Measurements from ENCODE around the gene CLDN19. TPM values are rescaled to one million over a fixed set of nuclear protein-coding genes. Genes with fewer than 3 reads are reported as not detected.

CLDN19 gene
- total RNA-seq, 4 donors from 2014 or later: 0.28 TPM; not detected in 3

DNA sequence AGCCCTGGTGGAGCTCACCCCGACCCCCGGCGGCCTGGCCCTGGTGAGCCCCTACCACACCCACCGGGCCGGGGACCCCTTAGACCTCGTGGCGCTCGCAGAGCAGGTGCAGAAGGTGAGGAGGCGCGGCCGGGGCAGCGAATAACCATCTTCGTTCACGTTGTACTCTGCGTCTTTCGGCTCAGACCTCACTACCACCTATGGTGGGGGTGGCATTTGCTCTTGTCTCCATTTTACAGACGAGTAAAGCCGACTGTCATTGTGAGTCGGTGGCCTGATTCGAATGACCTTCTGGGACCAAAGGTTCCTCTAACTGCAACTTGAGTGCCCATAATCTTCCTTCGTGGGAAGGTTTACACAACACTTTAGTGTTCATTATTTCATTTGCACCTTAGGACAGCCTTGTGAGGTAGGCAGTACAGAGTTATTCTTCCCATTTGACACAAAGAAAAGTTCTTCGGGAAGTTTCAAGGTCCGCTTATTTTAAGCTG, 27.5 kb upstream of the CLDN19 start:
- H3K27me3 ChIP-seq: no peaks in the 10 kb centered on the region
- peaks cover 6 to 13% of the 10 kb centered on the region in 2 donors for H3K4me1 ChIP-seq
- H3K36me3 ChIP-seq: no peaks in the 10 kb centered on the region
- no peak for DNase-seq
- intact Hi-C loops (cut with DNase I; ENCODE audit: low total_unique reads): no loop called here
- peak overlapping the region; percentile 75 to 95 for H3K4me3 ChIP-seq
- no peaks in the 10 kb centered on the region for H3K9me3 ChIP-seq
- peak overlapping the region; percentile 69 to 86 for H3K27ac ChIP-seq
- TF ChIP-seq POLR2A (IDR thresholded peaks at IDR 0.05): no peak
- TF ChIP-seq, protein P1, sequence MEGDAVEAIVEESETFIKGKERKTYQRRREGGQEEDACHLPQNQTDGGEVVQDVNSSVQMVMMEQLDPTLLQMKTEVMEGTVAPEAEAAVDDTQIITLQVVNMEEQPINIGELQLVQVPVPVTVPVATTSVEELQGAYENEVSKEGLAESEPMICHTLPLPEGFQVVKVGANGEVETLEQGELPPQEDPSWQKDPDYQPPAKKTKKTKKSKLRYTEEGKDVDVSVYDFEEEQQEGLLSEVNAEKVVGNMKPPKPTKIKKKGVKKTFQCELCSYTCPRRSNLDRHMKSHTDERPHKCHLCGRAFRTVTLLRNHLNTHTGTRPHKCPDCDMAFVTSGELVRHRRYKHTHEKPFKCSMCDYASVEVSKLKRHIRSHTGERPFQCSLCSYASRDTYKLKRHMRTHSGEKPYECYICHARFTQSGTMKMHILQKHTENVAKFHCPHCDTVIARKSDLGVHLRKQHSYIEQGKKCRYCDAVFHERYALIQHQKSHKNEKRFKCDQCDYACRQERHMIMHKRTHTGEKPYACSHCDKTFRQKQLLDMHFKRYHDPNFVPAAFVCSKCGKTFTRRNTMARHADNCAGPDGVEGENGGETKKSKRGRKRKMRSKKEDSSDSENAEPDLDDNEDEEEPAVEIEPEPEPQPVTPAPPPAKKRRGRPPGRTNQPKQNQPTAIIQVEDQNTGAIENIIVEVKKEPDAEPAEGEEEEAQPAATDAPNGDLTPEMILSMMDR (IDR thresholded peaks at IDR 0.05): no peak

DNA sequence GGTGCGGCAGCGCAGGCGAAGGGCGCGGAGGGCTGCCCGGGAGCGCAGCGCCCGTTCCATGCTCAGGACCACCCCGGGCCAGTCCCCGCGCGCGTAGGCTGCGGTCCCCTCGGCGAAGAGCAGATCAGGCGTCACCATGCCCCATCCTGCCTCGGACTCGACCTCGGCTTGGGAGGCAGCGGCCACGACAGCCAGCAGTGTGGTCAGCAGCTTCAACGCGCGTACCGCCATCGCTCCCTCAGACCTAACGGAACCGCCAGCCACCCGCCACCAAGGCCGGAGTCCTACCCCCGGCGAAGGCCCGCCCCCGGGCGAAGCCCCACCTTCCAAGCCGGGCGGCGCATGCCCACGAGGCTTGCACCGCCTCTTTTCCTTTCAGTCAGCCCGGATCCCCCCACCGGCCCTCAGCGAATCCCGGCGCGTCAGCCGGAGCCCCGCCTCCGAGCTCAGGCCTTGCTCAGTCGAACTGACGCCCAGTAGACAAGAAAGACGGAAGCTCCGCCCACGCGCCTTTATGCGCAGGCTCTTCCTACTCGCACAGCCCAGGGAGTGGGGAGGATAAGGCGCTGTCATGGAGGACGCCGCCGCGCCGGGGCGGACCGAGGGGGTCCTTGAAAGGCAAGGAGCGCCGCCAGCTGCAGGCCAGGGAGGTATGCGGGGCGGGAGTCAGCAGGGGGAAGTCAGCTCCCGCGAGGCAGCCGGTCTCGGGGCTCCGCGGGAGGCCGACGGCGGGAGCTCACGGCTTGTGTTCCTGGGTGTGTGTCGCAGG, 26.9 kb upstream of the CLDN19 start, which contains the start of the genes C1orf50 and P3H1:
Gene C1orf50 (plus strand): TSS at position 509 of the 769 bp plus-strand sequence. CDS start 63 bp downstream, at position 572.
Gene P3H1 (minus strand): TSS at position 288 of the 769 bp plus-strand sequence. CDS start 57 bp downstream, at position 231.
- intact Hi-C loops (cut with DNase I; ENCODE audit: low total_unique reads): no loop called here
- no peaks in the 10 kb centered on the region for H3K27me3 ChIP-seq
- TF ChIP-seq, protein P1 (IDR thresholded peaks at IDR 0.05): peak in 2 of 4 experiments; percentile 2 to 15
- TF ChIP-seq POLR2A (IDR thresholded peaks at IDR 0.05): peak; percentile 93 to 97
- no peaks in the 10 kb centered on the region for H3K36me3 ChIP-seq
- peak within 1 kb of the TSS; percentile 78 to 96 for H3K27ac ChIP-seq
- peaks cover 6 to 13% of the 10 kb centered on the region in 2 donors for H3K4me1 ChIP-seq
- peak; percentile 100 for DNase-seq
- no peaks in the 10 kb centered on the region for H3K9me3 ChIP-seq
- peak within 1 kb of the TSS; percentile 95 to 97 for H3K4me3 ChIP-seq

DNA sequence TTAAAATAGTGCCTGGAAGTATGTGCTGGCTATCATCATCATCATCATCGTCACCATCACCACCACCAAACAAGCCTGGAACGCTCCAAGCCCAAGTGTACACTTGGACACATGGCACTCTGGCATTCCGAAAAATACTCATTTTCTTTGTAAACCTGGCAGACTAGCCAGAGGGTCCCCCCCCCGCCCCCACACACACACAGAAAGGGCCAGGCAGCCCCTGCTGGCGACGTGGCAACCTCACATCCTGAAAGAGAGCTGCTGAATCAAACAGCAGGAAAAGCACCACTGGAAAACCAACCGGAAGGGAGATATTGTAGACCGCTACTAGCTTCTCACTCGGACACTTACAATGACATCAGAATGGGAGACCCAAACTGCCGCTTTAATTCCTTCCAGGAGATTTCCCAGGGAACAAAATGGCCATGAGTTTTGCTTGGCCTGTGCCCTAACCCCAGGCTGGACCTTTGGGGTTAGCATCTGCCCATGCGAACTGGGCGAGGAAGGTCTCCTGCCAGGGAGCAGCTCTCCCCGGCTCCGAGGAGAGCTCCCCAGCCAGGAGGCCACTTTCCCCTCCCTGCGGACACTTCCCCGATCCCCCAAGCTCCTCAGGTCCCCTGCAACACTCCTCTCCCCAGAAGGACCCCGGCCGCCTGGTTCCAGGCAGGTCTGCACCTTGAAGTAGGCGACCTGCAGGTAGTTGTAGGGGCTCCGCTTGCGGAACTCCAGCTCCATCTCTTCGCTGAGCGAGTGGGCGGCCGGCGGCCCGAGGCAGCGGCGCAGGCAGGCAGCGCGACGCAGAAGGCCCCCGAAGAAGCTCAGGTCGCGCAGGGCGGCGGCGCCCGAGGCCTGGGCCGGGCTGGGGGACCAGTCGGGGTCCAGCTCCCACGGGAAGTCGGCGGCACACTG, 26.1 kb upstream of the CLDN19 start:
- H3K27ac ChIP-seq: peak overlapping the region; percentile 78 to 96
- no peak for TF ChIP-seq POLR2A (IDR thresholded peaks at IDR 0.05)
- TF ChIP-seq, protein P1 (IDR thresholded peaks at IDR 0.05): peak; percentile 24 to 50 (median 43)
- no peaks in the 10 kb centered on the region for H3K36me3 ChIP-seq
- no peaks in the 10 kb centered on the region for H3K9me3 ChIP-seq
- peak overlapping the region; percentile 95 to 97 for H3K4me3 ChIP-seq
- H3K27me3 ChIP-seq: no peaks in the 10 kb centered on the region
- peak; percentile 28 to 32 for DNase-seq
- intact Hi-C loops (cut with DNase I; ENCODE audit: low total_unique reads): no loop called here
- peaks cover 6 to 10% of the 10 kb centered on the region in 2 donors for H3K4me1 ChIP-seq

DNA sequence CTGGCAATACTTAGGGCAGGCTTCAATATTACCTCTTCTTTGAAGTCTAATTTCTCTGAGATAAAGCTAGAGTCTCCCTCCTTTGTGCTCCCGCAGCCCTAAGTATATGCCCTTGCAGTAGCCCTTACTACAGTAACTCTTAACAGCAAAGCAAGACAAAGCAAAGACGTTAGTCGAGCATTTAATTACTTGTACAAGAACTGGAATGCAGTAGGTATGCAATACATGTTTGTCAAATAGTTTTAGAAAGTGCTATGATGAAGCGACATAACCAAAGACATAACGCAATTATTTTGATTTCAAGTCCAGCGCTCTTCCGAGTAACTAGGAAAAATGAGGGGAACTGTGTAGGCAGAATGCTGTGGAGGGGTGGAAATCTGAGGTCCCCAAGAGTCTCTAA, 25.2 kb upstream of the CLDN19 start:
- TF ChIP-seq, protein P1 (IDR thresholded peaks at IDR 0.05): no peak
- TF ChIP-seq POLR2A (IDR thresholded peaks at IDR 0.05): no peak
- intact Hi-C loops (cut with DNase I; ENCODE audit: low total_unique reads): no loop called here
- DNase-seq: no peak
- Histone ChIP-seq H3K27me3 (no peaks in the 10 kb centered on the region), H3K36me3 (no peaks in the 10 kb centered on the region), H3K27ac (peak overlapping the region; percentile 78 to 96), H3K9me3 (no peaks in the 10 kb centered on the region), H3K4me1 (peaks cover 6 to 9% of the 10 kb centered on the region in 2 donors), H3K4me3 (peak overlapping the region; percentile 95 to 97)
